ENCODE measurements around the gene ARV1.
A peak's percentile ranks its signal among the peaks of the same experiment; 100 is the strongest.
"Not testable (repeated sequence)": the region's sequence is repeated elsewhere in the genome, so short reads cannot be mapped to it uniquely, and the experiment has no call there.

Gene ARV1

GRCh38 chr1:230965535-230965934 lies 13.4 kb upstream of the ARV1 start:
- H3K4me3 Mint-ChIP-seq: no peak overlapping the region
- no peaks in the 10 kb centered on the region for H3K9me3 Mint-ChIP-seq
- no peak overlapping the region for H3K27ac Mint-ChIP-seq
- peaks cover 7% of the 10 kb centered on the region for H3K27me3 Mint-ChIP-seq (ENCODE audit: low read depth)
- H3K36me3 Mint-ChIP-seq (ENCODE audit: low read depth): peaks cover 20% of the 10 kb centered on the region
- H3K4me1 Mint-ChIP-seq (ENCODE audit: low read depth): peaks cover 13% of the 10 kb centered on the region

DNA sequence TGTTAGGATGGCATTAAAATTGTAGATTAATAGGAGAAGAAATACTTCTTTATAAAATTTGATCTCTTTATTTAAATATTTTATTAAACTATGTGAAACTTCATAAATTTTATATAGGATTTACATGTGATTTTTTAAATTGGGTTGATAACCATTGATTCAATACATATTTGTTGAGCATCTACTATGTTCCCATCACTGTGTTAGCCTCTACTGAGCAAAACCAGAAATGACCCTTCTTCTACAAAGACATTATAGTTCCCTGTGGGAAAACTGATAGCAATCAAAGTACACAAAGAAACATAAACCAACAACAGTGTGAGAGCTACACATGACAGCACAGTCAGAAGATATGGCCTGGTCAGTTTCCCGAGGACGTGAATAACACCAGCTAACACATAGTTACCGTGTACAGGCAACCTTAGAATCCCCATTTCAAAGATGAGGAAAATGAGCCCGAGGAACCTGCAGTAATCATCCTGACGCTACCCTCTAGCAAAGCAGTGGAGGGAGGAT lies 12.5 kb upstream of the ARV1 start:
- H3K27me3 Mint-ChIP-seq (ENCODE audit: low read depth): peaks cover 7% of the 10 kb centered on the region
- H3K27ac Mint-ChIP-seq: no peak overlapping the region
- H3K4me3 Mint-ChIP-seq: no peak overlapping the region
- H3K9me3 Mint-ChIP-seq: no peaks in the 10 kb centered on the region
- peaks cover 13% of the 10 kb centered on the region for H3K4me1 Mint-ChIP-seq (ENCODE audit: low read depth)
- H3K36me3 Mint-ChIP-seq (ENCODE audit: low read depth): peaks cover 18% of the 10 kb centered on the region

- Mint-ChIP-seq H3K9me3 (no peaks in the 10 kb centered on the region), H3K4me1 (ENCODE audit: low read depth) (peaks cover 33% of the 10 kb centered on the region), H3K27me3 (ENCODE audit: low read depth) (no peaks in the 10 kb centered on the region), H3K4me3 (no peak overlapping the region), H3K27ac (no peak overlapping the region), H3K36me3 (ENCODE audit: low read depth) (peaks cover 21% of the 10 kb centered on the region)
Observed at GRCh38 chr1:230970432-230970831, 8.5 kb upstream of the ARV1 start.

DNA sequence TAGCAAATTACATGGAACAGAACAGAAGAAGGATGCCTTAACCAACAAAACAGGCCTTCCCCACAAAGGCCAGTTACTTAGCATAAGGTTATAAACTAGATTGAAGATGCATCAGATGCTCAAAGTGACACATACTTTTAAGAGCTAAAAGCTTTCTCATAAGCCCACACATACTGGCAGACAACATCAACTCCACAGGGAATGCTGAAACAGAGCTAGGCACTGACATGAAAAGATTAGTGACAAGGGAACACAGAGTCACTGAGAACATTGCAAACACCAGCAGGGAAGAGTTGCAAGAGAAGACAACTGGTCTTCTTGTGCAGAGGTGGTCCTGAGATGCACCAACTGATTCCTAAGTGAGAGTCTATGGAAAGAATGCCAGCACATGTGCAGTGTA lies 7.1 kb upstream of the ARV1 start:
- Mint-ChIP-seq H3K27me3 (ENCODE audit: low read depth) (no peaks in the 10 kb centered on the region), H3K27ac (peak overlapping the region; percentile 14), H3K4me3 (no peak overlapping the region)

GRCh38 chr1:230972855-230973271 lies 6.0 kb upstream of the ARV1 start:
- Mint-ChIP-seq H3K4me3 (peak overlapping the region; percentile 64), H3K4me1 (ENCODE audit: low read depth) (peaks cover 49% of the 10 kb centered on the region), H3K27me3 (ENCODE audit: low read depth) (no peaks in the 10 kb centered on the region), H3K27ac (peak overlapping the region; percentile 96), H3K36me3 (ENCODE audit: low read depth) (peaks cover 39% of the 10 kb centered on the region), H3K9me3 (no peaks in the 10 kb centered on the region)

More for the DNA sequence above, 7.1 kb upstream of the ARV1 start:
- Mint-ChIP-seq H3K4me1 (ENCODE audit: low read depth) (peaks cover 39% of the 10 kb centered on the region), H3K36me3 (ENCODE audit: low read depth) (peaks cover 34% of the 10 kb centered on the region), H3K9me3 (no peaks in the 10 kb centered on the region)

- Mint-ChIP-seq H3K4me3 (no peak overlapping the region), H3K4me1 (ENCODE audit: low read depth) (peaks cover 52% of the 10 kb centered on the region), H3K36me3 (ENCODE audit: low read depth) (peaks cover 33% of the 10 kb centered on the region), H3K27me3 (ENCODE audit: low read depth) (no peaks in the 10 kb centered on the region), H3K9me3 (no peaks in the 10 kb centered on the region), H3K27ac (no peak overlapping the region)
Observed at GRCh38 chr1:230975636-230976035, 3.3 kb upstream of the ARV1 start.

DNA sequence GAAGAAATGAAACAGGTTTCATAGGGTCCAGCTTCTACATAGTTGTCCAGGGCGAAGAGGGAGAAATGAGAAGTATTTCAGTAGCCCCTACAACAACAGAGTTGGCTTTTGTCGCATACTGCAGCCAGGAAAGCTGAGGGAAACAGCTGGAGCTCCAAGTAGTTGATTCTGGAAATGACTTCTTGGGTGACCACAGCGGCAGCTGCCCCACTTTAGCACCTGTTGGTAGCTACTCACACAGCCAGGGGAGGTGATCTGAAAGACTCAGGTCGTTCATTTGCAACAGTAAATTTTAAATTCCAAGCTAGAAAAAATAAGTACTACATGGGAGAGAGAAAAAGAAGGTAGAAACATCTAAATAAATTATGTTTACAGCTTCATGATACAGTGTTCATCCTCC lies 2.5 kb upstream of the ARV1 start:
- Mint-ChIP-seq H3K36me3 (ENCODE audit: low read depth) (peaks cover 32% of the 10 kb centered on the region), H3K27ac (peak overlapping the region; percentile 50), H3K9me3 (no peaks in the 10 kb centered on the region), H3K27me3 (ENCODE audit: low read depth) (no peaks in the 10 kb centered on the region), H3K4me3 (peak overlapping the region; percentile 64), H3K4me1 (ENCODE audit: low read depth) (peaks cover 52% of the 10 kb centered on the region)

DNA sequence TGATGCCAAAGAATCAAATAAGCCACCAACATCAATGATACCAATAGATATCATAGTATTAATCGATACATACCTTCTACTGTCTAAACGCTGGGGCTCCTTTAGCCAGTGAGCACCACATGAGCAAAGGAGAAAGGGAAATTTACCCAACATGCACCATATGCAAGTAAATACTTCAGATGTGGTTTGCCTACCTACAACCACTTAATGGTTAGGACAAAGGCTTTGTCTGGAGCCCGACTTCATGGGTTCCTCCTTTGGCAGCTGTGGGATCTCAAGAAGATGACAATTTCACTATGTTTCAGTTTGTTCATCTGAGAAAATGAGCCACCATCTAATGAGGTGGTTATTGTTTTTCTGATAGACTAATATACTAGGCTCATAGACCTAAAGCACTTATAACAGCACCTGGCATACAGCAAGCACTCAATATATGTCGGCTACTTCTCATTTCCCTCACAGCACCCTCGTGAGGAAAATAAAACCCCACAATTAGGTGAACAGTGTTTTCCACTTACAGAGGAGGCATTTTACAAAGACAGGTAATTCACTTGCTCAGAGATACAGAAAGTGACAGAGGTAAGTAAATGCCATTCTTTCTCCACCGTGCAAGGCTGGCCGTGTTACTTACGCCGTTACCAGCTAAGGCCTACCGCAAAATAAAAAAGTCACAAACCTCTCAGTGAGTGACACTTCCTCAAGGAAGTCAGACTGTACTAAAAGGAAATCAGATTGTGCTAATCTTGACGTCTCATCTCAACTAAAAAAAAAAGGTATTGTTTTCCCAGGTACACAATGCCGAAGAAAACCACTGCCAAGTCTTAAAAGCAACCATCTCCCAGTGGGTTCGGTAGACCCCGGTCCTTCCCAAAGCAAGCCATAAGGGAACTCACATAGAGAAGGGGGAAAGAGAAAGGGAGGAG lies 1.8 kb upstream of the ARV1 start:
- Mint-ChIP-seq H3K4me3 (peak overlapping the region; percentile 98), H3K4me1 (ENCODE audit: low read depth) (peaks cover 45% of the 10 kb centered on the region), H3K27ac (peak overlapping the region; percentile 96), H3K9me3 (no peaks in the 10 kb centered on the region), H3K36me3 (ENCODE audit: low read depth) (peaks cover 32% of the 10 kb centered on the region), H3K27me3 (ENCODE audit: low read depth) (no peaks in the 10 kb centered on the region)

GRCh38 chr1:230977761-230978490 lies 968 bp upstream of the ARV1 start:
- Mint-ChIP-seq H3K4me3 (peak overlapping the region; percentile 98), H3K27me3 (ENCODE audit: low read depth) (no peaks in the 10 kb centered on the region), H3K9me3 (no peaks in the 10 kb centered on the region), H3K27ac (peak overlapping the region; percentile 96), H3K36me3 (ENCODE audit: low read depth) (peaks cover 32% of the 10 kb centered on the region), H3K4me1 (ENCODE audit: low read depth) (peaks cover 38% of the 10 kb centered on the region)

DNA sequence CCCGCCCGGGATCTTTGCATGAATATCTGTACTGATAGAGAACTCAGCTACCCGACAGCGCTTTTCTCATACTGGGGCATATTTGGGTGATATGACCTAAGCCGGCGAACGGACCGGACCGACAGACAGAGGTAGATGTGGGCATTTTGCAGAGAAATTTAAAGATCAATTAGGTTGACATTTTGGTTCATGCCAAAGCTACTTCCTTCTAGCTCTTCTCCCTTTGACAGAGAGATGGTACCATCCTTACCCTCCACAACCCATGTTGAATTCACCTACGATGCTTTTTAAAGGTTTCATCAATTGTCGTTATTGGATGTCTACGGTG lies 459 bp downstream of the ARV1 start:
- no peaks in the 10 kb centered on the region for H3K9me3 Mint-ChIP-seq
- no peaks in the 10 kb centered on the region for H3K27me3 Mint-ChIP-seq (ENCODE audit: low read depth)
- H3K4me3 Mint-ChIP-seq: peak overlapping the region; percentile 94
- H3K4me1 Mint-ChIP-seq (ENCODE audit: low read depth): peaks cover 29% of the 10 kb centered on the region
- peaks cover 24% of the 10 kb centered on the region for H3K36me3 Mint-ChIP-seq (ENCODE audit: low read depth)
- H3K27ac Mint-ChIP-seq: peak overlapping the region; percentile 90

DNA sequence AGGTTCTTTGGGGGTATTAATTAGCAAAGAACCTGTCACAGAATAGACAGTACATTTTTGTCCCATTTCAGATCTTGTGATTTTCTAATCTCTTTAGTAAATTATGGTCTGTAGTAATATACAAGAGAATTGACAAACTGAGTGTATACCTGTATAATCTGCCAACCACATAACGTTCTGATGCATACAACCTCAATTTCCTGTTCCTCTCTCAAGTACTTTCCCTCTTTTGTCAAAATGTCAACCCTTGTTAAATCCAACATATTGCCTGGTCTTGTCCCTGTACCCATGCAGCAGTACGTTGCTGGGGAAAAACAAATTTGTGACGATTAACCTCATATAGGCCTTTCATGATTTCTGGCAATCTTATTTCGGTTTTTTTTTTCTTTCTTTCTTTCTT lies 1.1 kb downstream of the ARV1 start:
- Mint-ChIP-seq H3K27me3 (ENCODE audit: low read depth) (no peaks in the 10 kb centered on the region), H3K4me1 (ENCODE audit: low read depth) (peaks cover 26% of the 10 kb centered on the region), H3K36me3 (ENCODE audit: low read depth) (peaks cover 21% of the 10 kb centered on the region), H3K27ac (peak overlapping the region; percentile 90), H3K4me3 (peak overlapping the region; percentile 94), H3K9me3 (no peaks in the 10 kb centered on the region)

GRCh38 chr1:230982696-230983095 lies 3.8 kb downstream of the ARV1 start:
- Mint-ChIP-seq H3K36me3 (ENCODE audit: low read depth) (peaks cover 3% of the 10 kb centered on the region), H3K4me3 (no peak overlapping the region), H3K9me3 (no peaks in the 10 kb centered on the region), H3K27me3 (ENCODE audit: low read depth) (no peaks in the 10 kb centered on the region), H3K4me1 (ENCODE audit: low read depth) (peaks cover 15% of the 10 kb centered on the region), H3K27ac (no peak overlapping the region)

DNA sequence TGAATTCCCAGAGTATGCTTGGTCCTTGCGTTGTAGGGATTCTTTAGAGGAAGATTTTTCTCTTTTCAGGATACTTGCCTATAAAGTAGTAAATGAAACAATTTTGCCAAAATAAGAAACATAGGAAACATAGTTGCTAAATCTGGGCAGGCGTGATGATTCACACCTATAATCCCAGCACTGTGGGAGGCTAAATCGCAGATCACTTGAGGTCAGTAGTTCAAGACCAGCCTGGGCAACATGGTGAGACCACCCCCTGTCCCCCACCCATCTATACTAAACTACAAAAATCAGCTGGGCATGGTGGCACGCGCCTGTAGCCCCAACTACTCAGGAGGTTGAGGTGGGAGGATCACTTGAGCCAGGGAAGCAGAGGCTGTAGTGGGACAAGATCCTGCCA lies 4.9 kb downstream of the ARV1 start:
- no peaks in the 10 kb centered on the region for H3K27me3 Mint-ChIP-seq (ENCODE audit: low read depth)
- peaks cover 14% of the 10 kb centered on the region for H3K4me1 Mint-ChIP-seq (ENCODE audit: low read depth)
- no peak overlapping the region for H3K27ac Mint-ChIP-seq
- H3K9me3 Mint-ChIP-seq: no peaks in the 10 kb centered on the region
- no peak overlapping the region for H3K4me3 Mint-ChIP-seq
- peaks cover 3% of the 10 kb centered on the region for H3K36me3 Mint-ChIP-seq (ENCODE audit: low read depth)

GRCh38 chr1:230984622-230985515 lies 6.0 kb downstream of the ARV1 start:
- not testable (repeated sequence) for H3K4me3 Mint-ChIP-seq; H3K4me1 Mint-ChIP-seq (ENCODE audit: low read depth); H3K36me3 Mint-ChIP-seq (ENCODE audit: low read depth)

More at GRCh38 chr1:230984622-230985515, 6.0 kb downstream of the ARV1 start:
- not testable (repeated sequence) for H3K9me3 Mint-ChIP-seq; H3K27ac Mint-ChIP-seq; H3K27me3 Mint-ChIP-seq (ENCODE audit: low read depth)

Measured in T-helper 1 cell treated with Interleukin-12 subunit alpha and Interleukin-12 subunit beta and Interleukin-4 antibody, amounts not matched to agents 30 μg/mL and 1 μg/mL, for 36 hours (primary cell).